Aorta (tissue), 5 donors: ENCODE data around the gene MOB3B. TPM values are rescaled to one million over a fixed set of nuclear protein-coding genes. Genes with fewer than 3 reads are reported as not detected.
"Not testable (repeated sequence)": the region's sequence is repeated elsewhere in the genome, so short reads cannot be mapped to it uniquely, and the experiment has no call there.

Experiments used
- ATAC-seq: fragments of 200-7000 bp; cut with Tn5 transposase; one replicate; pipeline ENCODE4 v1.9.1; 2022; ENCODE audit warnings: moderate library complexity; ENCODE audit not compliant: low FRiP score
- DNase-seq, 2 donors: peaks; one replicate each; pipeline ENCODE4 v3.0.0-alpha.2; 2020
- H3K27ac ChIP-seq, 2 donors: one replicate each; pipeline ENCODE4 v1.5.1; 2013; ENCODE audit warnings: low read length in 2 of 2, mild to moderate bottlenecking in 2 of 2, moderate library complexity in 2 of 2, control low read depth in 1 of 2, inconsistent platforms in 1 of 2, low read depth in 1 of 2
- H3K27me3 ChIP-seq, 2 donors: one replicate each; pipeline ENCODE4 v1.6.1; 2013; ENCODE audit warnings: control low read depth in 1 of 2, low read length in 1 of 2, mild to moderate bottlenecking in 1 of 2, moderate library complexity in 1 of 2; ENCODE audit not compliant: insufficient read depth in 2 of 2, control insufficient read depth in 1 of 2
- H3K36me3 ChIP-seq, 2 donors: one replicate each; pipeline ENCODE4 v1.6.1; 2013; ENCODE audit warnings: control low read depth in 1 of 2, low read length in 1 of 2, mild to moderate bottlenecking in 1 of 2; ENCODE audit not compliant: insufficient read depth in 2 of 2, control insufficient read depth in 1 of 2
- H3K4me1 ChIP-seq, 2 donors: one replicate each; pipeline ENCODE4 v1.6.1; 2013; ENCODE audit warnings: low read length in 2 of 2, control low read depth in 1 of 2, mild to moderate bottlenecking in 1 of 2, moderate library complexity in 1 of 2; ENCODE audit not compliant: insufficient read depth in 2 of 2, control insufficient read depth in 1 of 2
- H3K4me3 ChIP-seq, 2 donors: one replicate each; pipeline ENCODE4 v1.5.1; 2013; ENCODE audit warnings: low read length in 2 of 2, control low read depth in 1 of 2, mild to moderate bottlenecking in 1 of 2
- H3K9me3 ChIP-seq: one replicate; pipeline ENCODE4 v1.6.1; 2013; ENCODE audit warnings: mild to moderate bottlenecking, low read length; ENCODE audit not compliant: control insufficient read depth
- WGBS, 2 donors: extraction: QIAGEN DNeasy Blood & Tissue Kit; methylation state at CpG; one replicate each; pipeline ENCODE4 v1.1.7; 2013; 5-methylcytosine and 5-hydroxymethylcytosine counted together
- intact Hi-C, 2 donors: fragments of 100-400 bp; cut with DNase I; formaldehyde crosslinking; loops; one replicate each; pipeline versions ENCODE4 v1.14.2 to v1.15.0; 2022
- polyA plus RNA-seq, 2 donors: library from polyadenylated mRNA; stranded (reverse); fragments of 200-250 nt; gene quantifications; one replicate each; pipeline ENCODE4 v1.2.3, GENCODE V29; 2013
- total RNA-seq, 2 donors: library from RNA; stranded (reverse); fragmentation: NEBNext Ultra II Directional; extraction: Animal tissue kit (Norgen Biotek cat#: 25700); gene quantifications; one replicate each; pipeline ENCODE4 v1.2.1, GENCODE V29; 2021
- donor health status: healthy with polysubstance abuse.
- donor health status: Bipolar disorder and iron deficiency.
- donor health status: DM: no; HTN: no; CAD: no.
- donor health status: DM: no; HTN: no; CAD: no.
- donor health status: DM: yes; HTN: yes; CAD: no.

MOB3B gene
- total and polyA plus RNA-seq, 4 donors, result 3.0 to 9.0 (median 5.8) TPM

- no peaks in the 10 kb centered on the region for H3K9me3 ChIP-seq
- H3K36me3 ChIP-seq, result no peaks in the 10 kb centered on the region
- WGBS, 2 donors, result 97% methylated on average over 2 of the region's 2 CpGs
- no peak overlapping the region for H3K27ac ChIP-seq
- H3K4me3 ChIP-seq, result no peak overlapping the region
- DNase-seq (no peak), ATAC-seq (no peak)
- no peaks in the 10 kb centered on the region for H3K27me3 ChIP-seq
- peaks cover 0 to 6% of the 10 kb centered on the region in 2 donors for H3K4me1 ChIP-seq
- intact Hi-C loops, result no loop called here
These were observed 11.6 kb downstream of the MOB3B start for GRCh38 chr9:27518006-27518405.

- no peak for DNase-seq
- Histone ChIP-seq H3K27me3 (no peaks in the 10 kb centered on the region), H3K36me3 (no peaks in the 10 kb centered on the region), H3K27ac (no peak overlapping the region), H3K4me1 (peaks cover 0 to 4% of the 10 kb centered on the region in 2 donors), H3K9me3 (no peaks in the 10 kb centered on the region), H3K4me3 (no peak overlapping the region)
- intact Hi-C loops, result no loop called here
- 85 to 93% methylated on average over 2 of the region's 2 CpGs for WGBS, 2 donors
- ATAC-seq, result no peak
These were observed 15.1 kb downstream of the MOB3B start for GRCh38 chr9:27514551-27514950.

- peaks cover 0 to 2% of the 10 kb centered on the region in 2 donors for H3K27me3 ChIP-seq
- DNase-seq (no peak), ATAC-seq (no peak)
- WGBS, 2 donors, result 89 to 98% methylated on average over 2 of the region's 2 CpGs
- H3K36me3 ChIP-seq, result no peaks in the 10 kb centered on the region
- intact Hi-C loops, result no loop called here
- H3K4me3 ChIP-seq, result no peak overlapping the region
- H3K27ac ChIP-seq, result no peak overlapping the region
- H3K9me3 ChIP-seq, result no peaks in the 10 kb centered on the region
- peaks cover 0 to 4% of the 10 kb centered on the region in 2 donors for H3K4me1 ChIP-seq
These were observed 17.8 kb downstream of the MOB3B start for GRCh38 chr9:27511771-27512170.

- Histone ChIP-seq H3K9me3 (no peaks in the 10 kb centered on the region), H3K36me3 (no peaks in the 10 kb centered on the region), H3K4me3 (no peak overlapping the region), H3K27ac (no peak overlapping the region), H3K27me3 (peaks cover 0 to 2% of the 10 kb centered on the region in 2 donors), H3K4me1 (peaks cover 0 to 2% of the 10 kb centered on the region in 2 donors)
- 90 to 96% methylated on average over 2 of the region's 2 CpGs for WGBS, 2 donors
- DNase-seq, result no peak
- intact Hi-C loops, result no loop called here
- ATAC-seq, result no peak
These were observed 18.8 kb downstream of the MOB3B start for GRCh38 chr9:27510780-27511179.

GRCh38 chr9:27506981-27507380, 22.6 kb downstream of the MOB3B start:
- Histone ChIP-seq H3K27ac (no peak overlapping the region), H3K27me3 (peaks cover 0 to 2% of the 10 kb centered on the region in 2 donors), H3K4me3 (no peak overlapping the region), H3K36me3 (no peaks in the 10 kb centered on the region), H3K9me3 (peaks cover 1% of the 10 kb centered on the region), H3K4me1 (no peaks in the 10 kb centered on the region)
- intact Hi-C loops, result no loop called here
- ATAC-seq (no peak), DNase-seq (no peak)
- WGBS, 2 donors, result 47 to 67% methylated on average over 2 of the region's 2 CpGs

- Histone ChIP-seq H3K9me3 (peaks cover 1% of the 10 kb centered on the region), H3K27me3 (peaks cover 0 to 2% of the 10 kb centered on the region in 2 donors), H3K4me3 (no peak overlapping the region), H3K27ac (no peak overlapping the region), H3K4me1 (no peaks in the 10 kb centered on the region), H3K36me3 (no peaks in the 10 kb centered on the region)
- no peak for DNase-seq
- intact Hi-C loops, result no loop called here
- ATAC-seq, result no peak
- 68 to 72% methylated on average over 5 of the region's 5 CpGs for whole genome bisulfite sequencing, 2 donors
These were observed 23.9 kb downstream of the MOB3B start for GRCh38 chr9:27505744-27506161.

GRCh38 chr9:27504259-27504658, 25.4 kb downstream of the MOB3B start:
- Histone ChIP-seq H3K36me3 (no peaks in the 10 kb centered on the region), H3K4me1 (no peaks in the 10 kb centered on the region), H3K27ac (no peak overlapping the region), H3K9me3 (peaks cover 1% of the 10 kb centered on the region), H3K4me3 (no peak overlapping the region), H3K27me3 (peaks cover 0 to 2% of the 10 kb centered on the region in 2 donors)
- no peak for ATAC-seq
- DNase-seq, result no peak
- intact Hi-C loops, result no loop called here

GRCh38 chr9:27503623-27504022, 26.0 kb downstream of the MOB3B start:
- ATAC-seq (no peak), DNase-seq (no peak)
- H3K27me3 ChIP-seq, result no peaks in the 10 kb centered on the region
- H3K9me3 ChIP-seq, result peaks cover 1% of the 10 kb centered on the region
- intact Hi-C loops, result no loop called here
- no peaks in the 10 kb centered on the region for H3K4me1 ChIP-seq
- H3K4me3 ChIP-seq, result no peak overlapping the region
- no peak overlapping the region for H3K27ac ChIP-seq
- 86 to 97% methylated on average over 4 of the region's 4 CpGs for WGBS, 2 donors
- no peaks in the 10 kb centered on the region for H3K36me3 ChIP-seq

GRCh38 chr9:27500902-27501301, 28.7 kb downstream of the MOB3B start:
- H3K27me3 ChIP-seq, H3K4me1 ChIP-seq, intact Hi-C loops, H3K4me3 ChIP-seq, DNase-seq, ATAC-seq, H3K27ac ChIP-seq, H3K9me3 ChIP-seq, H3K36me3 ChIP-seq: not testable (repeated sequence)
- WGBS, 2 donors, result 94 to 95% methylated on average over 3 of the region's 3 CpGs
